ENCODE results near the gene ARL2.
"Not testable (repeated sequence)": the region's sequence is repeated elsewhere in the genome, so short reads cannot be mapped to it uniquely, and the experiment has no call there.

ARL2 gene

DNA sequence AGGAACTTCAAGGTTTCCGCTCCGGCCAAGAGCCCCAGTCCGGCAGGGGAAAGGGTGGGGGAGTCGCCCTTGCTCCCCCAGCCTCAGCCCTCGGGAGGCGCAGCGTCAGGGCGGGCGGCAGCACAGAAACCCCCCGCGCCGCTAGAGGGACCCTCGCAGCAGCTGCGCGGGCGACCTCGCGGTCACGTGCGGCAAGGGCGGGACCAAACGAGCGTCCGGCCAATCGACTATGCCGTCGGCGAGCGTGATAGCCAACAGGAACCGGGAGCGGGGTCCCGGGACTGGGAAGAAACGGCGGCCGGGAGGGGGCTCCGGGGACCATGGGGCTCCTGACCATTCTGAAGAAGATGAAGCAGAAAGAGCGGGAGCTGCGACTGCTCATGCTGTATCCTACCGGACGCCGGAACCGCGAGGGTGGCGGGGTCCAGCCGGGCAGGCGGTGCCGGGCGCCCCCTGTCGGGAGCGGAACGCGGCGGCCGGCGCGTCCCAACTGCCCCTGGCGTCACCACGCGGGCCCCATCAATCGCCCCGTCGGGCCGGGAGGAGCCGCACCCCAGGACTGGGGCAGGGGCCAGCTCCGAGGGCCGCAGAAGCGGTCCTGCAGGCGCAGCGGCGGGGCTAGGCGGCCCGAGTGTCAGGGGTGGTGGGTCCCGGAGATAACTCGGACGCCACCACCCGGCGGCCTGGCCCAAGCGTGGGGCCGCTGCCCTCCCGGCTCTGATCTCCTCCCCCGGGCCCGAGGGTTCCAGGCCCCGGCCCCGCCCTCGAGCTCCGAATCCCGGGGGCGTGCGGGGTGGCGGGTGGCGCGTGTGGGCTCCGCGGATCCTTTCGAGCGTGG, at the start of gene ARL2:
Gene ARL2 (plus strand): TSS at position 273 of the 838 bp plus-strand sequence. CDS start 48 bp downstream, at position 321.
- H3K36me3 ChIP-seq: peaks cover 19% of the 10 kb centered on the region
- peak within 1 kb of the TSS; percentile 86 for H3K9ac ChIP-seq
- H3K4me1 ChIP-seq: peaks cover 40% of the 10 kb centered on the region
- H3K4me2 ChIP-seq: peak within 1 kb of the TSS; percentile 92
- H3K4me3 ChIP-seq: peak within 1 kb of the TSS; percentile 77
- TF ChIP-seq Cebpa-rat (IDR thresholded peaks at IDR 0.05): no peak
- no peaks in the 10 kb centered on the region for H3K9me3 ChIP-seq
- H3K27me3 ChIP-seq: no peaks in the 10 kb centered on the region
- no peaks in the 10 kb centered on the region; the same call in 1 of the 2 replicates for H4K20me1 ChIP-seq
- peak within 1 kb of the TSS; percentile 94 for H3K27ac ChIP-seq

- Histone ChIP-seq H3K36me3 (no peaks in the 10 kb centered on the region), H3K27ac (no peak overlapping the region), H4K20me1 (no peaks in the 10 kb centered on the region), H3K27me3 (peaks cover 9% of the 10 kb centered on the region; the same call in 1 of the 2 replicates), H3K9ac (no peak overlapping the region), H3K4me1 (peaks cover 17% of the 10 kb centered on the region), H3K4me3 (no peak overlapping the region), H3K4me2 (no peak overlapping the region), H3K9me3 (no peaks in the 10 kb centered on the region)
- TF ChIP-seq Cebpa-rat (IDR thresholded peaks at IDR 0.05): no peak
These were observed 46.6 kb upstream of the ARL2 start for GRCh38 chr11:64967375-64967774.

DNA sequence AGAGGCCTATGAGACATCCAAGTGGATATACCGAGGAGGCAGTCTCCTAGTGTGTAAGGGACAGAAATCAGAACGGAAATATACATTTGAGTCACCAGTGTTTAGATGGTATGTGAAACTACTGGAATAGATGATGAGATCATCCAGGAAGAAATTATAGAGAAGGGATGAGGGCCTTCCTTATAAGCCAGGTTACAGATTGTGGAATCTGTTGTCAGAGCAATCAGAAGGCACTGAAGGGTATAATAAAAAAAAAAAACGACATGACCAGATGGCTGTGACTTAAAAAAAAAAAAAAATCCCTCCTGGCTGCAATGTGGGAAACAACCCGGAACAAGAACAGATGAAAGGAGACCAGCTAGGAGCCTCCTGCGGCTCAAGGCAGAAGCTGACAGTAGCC, 44.8 kb upstream of the ARL2 start:
- H3K4me2 ChIP-seq: no peak overlapping the region
- H3K9ac ChIP-seq: no peak overlapping the region
- H3K9me3 ChIP-seq: no peaks in the 10 kb centered on the region
- TF ChIP-seq Cebpa-rat (IDR thresholded peaks at IDR 0.05): no peak
- H3K27ac ChIP-seq: no peak overlapping the region
- peaks cover 22% of the 10 kb centered on the region for H3K4me1 ChIP-seq
- no peak overlapping the region for H3K4me3 ChIP-seq
- no peaks in the 10 kb centered on the region for H4K20me1 ChIP-seq
- peaks cover 9% of the 10 kb centered on the region; the same call in 1 of the 2 replicates for H3K27me3 ChIP-seq
- H3K36me3 ChIP-seq: no peaks in the 10 kb centered on the region

DNA sequence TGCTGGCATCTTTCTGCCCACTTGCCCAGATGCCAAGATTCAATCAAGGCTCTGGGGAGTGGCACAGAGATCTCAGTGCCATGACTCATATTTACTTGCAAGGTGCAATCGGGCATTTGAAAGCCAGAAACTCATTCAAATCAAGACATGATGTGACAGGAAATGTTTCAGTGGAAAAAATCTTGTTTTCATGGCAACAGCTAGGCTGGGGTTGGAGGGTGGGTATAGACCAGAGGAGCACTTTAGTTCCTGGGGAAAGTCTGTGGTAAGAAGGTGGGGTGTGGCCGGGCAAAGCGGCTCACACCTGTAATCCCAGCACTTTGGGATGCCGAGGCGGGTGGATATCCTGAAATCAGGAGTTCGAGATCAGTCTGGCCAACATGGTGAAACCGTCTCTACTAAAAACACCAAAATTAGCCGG, 43.2 kb upstream of the ARL2 start:
- Histone ChIP-seq H3K4me3 (no peak overlapping the region), H3K27me3 (peaks cover 9% of the 10 kb centered on the region; the same call in 1 of the 2 replicates), H4K20me1 (no peaks in the 10 kb centered on the region), H3K9ac (no peak overlapping the region), H3K4me2 (peak overlapping the region; percentile 54; the same call in 1 of the 2 replicates), H3K9me3 (no peaks in the 10 kb centered on the region), H3K4me1 (peaks cover 25% of the 10 kb centered on the region), H3K36me3 (no peaks in the 10 kb centered on the region), H3K27ac (no peak overlapping the region)
- TF ChIP-seq Cebpa-rat (IDR thresholded peaks at IDR 0.05): no peak

DNA sequence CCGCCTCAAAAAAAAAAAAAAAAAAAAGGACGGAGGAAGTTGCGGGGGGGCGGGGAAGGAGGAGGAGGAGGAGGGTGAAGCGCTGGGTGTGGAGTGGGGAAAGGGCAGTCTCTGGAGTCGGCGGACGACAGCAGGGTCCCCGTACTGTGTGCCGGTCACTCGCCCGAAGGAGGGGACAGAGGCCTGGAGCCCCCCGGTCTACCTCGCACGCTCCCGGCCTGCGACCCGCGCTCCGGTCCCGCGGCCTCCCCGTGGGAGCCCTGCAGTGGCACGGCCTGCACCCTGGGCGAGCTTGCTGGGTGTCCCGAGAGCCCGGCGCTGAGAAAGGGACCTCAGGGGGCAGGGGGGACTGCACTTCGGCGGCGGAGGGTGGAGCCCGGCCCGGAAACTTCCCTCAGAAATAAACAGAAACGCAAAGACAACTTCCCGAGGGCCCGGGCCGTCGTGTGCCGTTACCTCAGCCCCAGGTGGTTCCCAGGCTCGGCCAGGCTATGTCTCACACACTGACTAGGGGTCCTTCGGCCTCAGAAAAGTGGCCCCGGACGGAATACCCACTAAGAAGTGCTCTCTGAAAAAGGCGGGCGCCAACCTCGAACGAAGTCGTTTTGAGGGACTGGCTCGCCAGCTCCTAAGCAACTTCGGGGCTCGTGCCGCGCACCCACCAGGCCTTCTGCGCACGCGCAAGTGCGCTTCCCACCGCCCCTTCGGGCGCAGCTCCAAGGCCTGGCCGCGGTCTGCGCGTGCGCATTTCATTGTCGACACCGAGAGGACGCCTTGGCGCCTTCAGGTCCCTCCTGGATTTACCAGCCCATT, 42.3 kb upstream of the ARL2 start, which contains the start of gene MAJIN:
Gene MAJIN (minus strand): TSS at position 688 of the 813 bp plus-strand sequence. CDS start 12,703 bp downstream, outside the sequence.
- Histone ChIP-seq H3K4me2 (peak within 1 kb of the TSS; percentile 54), H3K9ac (no peak within 1 kb of the TSS), H3K4me3 (no peak within 1 kb of the TSS), H3K9me3 (no peaks in the 10 kb centered on the region), H3K27ac (no peak within 1 kb of the TSS), H3K27me3 (peaks cover 9% of the 10 kb centered on the region; the same call in 1 of the 2 replicates), H4K20me1 (no peaks in the 10 kb centered on the region), H3K36me3 (no peaks in the 10 kb centered on the region), H3K4me1 (peaks cover 25% of the 10 kb centered on the region)
- no peak for TF ChIP-seq Cebpa-rat (IDR thresholded peaks at IDR 0.05)

DNA sequence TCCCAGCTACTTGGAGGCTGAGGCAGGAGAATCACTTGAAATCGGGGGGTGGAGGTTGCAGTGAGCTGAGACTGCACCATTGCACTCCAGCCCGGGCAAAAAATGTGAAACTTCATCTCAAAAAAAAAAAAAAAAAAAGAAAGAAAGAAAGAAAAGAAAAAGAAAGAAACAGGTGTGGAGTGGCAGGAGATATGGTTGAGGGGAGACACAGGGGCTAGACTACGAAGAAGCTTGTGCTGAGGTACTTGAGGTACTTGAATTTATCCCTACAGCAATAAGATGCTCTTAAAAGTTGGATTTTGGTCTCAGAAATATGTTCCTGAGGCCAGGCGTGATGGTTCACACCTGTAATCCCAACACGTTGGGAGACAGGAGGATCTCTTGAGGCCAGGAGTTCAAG, 39.8 kb upstream of the ARL2 start:
- peaks cover 25% of the 10 kb centered on the region for H3K4me1 ChIP-seq
- H3K4me2 ChIP-seq: no peak overlapping the region
- no peaks in the 10 kb centered on the region for H3K36me3 ChIP-seq
- no peak overlapping the region for H3K9ac ChIP-seq
- TF ChIP-seq Cebpa-rat (IDR thresholded peaks at IDR 0.05): no peak
- H3K27me3 ChIP-seq: peaks cover 9% of the 10 kb centered on the region; the same call in 1 of the 2 replicates
- H3K4me3 ChIP-seq: no peak overlapping the region
- H3K9me3 ChIP-seq: no peaks in the 10 kb centered on the region
- no peaks in the 10 kb centered on the region for H4K20me1 ChIP-seq
- no peak overlapping the region for H3K27ac ChIP-seq

DNA sequence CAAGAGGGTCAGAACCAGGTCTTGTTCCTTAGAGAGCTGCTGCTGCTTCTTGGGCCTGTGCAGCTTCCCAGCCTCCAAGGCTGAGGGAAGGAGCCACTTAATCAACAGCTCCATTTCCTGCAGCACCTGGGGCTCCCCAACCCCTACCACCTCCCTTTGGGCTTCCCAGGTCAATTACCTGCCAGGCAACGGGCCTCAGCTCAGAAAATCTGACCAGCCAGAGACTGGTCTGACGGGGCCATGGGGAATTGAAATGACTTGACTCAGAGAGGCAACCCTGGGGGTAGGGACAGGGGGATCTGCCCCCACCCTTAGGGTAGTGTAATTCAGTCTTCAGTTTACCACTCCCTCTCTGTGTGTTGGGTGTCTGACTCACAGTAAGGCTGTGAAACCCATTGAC, 37.3 kb upstream of the ARL2 start:
- no peak overlapping the region for H3K27ac ChIP-seq
- peaks cover 14% of the 10 kb centered on the region for H3K4me1 ChIP-seq
- H3K4me2 ChIP-seq: no peak overlapping the region
- H4K20me1 ChIP-seq: no peaks in the 10 kb centered on the region
- H3K9ac ChIP-seq: no peak overlapping the region
- H3K9me3 ChIP-seq: no peaks in the 10 kb centered on the region
- H3K36me3 ChIP-seq: no peaks in the 10 kb centered on the region
- 0 out of 2 replicates have a peak, but pooled peaks cover 1% of the 10 kb centered on the region for H3K27me3 ChIP-seq
- H3K4me3 ChIP-seq: no peak overlapping the region
- no peak for TF ChIP-seq Cebpa-rat (IDR thresholded peaks at IDR 0.05)

GRCh38 chr11:64983339-64983738, 30.6 kb upstream of the ARL2 start:
- H3K9ac ChIP-seq, H3K36me3 ChIP-seq, H3K4me2 ChIP-seq, H3K27ac ChIP-seq, H3K4me1 ChIP-seq, H3K9me3 ChIP-seq, H3K27me3 ChIP-seq, H4K20me1 ChIP-seq, H3K4me3 ChIP-seq: not testable (repeated sequence)

GRCh38 chr11:64987998-64988854, 25.7 kb upstream of the ARL2 start:
- H3K36me3 ChIP-seq: no peaks in the 10 kb centered on the region
- no peaks in the 10 kb centered on the region for H3K9me3 ChIP-seq
- H3K4me2 ChIP-seq: no peak overlapping the region
- no peak overlapping the region for H3K9ac ChIP-seq
- no peaks in the 10 kb centered on the region for H4K20me1 ChIP-seq
- H3K27ac ChIP-seq: no peak overlapping the region
- peaks cover 24% of the 10 kb centered on the region for H3K4me1 ChIP-seq
- TF ChIP-seq Cebpa-rat (IDR thresholded peaks at IDR 0.05): no peak
- H3K27me3 ChIP-seq: no peaks in the 10 kb centered on the region
- H3K4me3 ChIP-seq: no peak overlapping the region
